GM23338 (cell line): ENCODE data around the gene SLC35A2.

Experiments
- CREB1 ChIP-seq: fragments of 250-450 bp; sonication (Bioruptor Pico); IDR thresholded peaks from 2 replicates; pipeline ENCODE4 v1.5.0; 2020; ENCODE audit warnings: low read depth, mild to moderate bottlenecking, moderate library complexity
- CTCF ChIP-seq, 2 experiments: fragments of 200-600 bp in 1 of 2; sonication (generic) in 1 of 2; conservative IDR thresholded peaks; 2 replicates each; pipeline versions ENCODE4 v1.5.1 to v1.6.1; 2016 to 2017; ENCODE audit warnings: antibody characterized with exemption in 2 of 2, low read depth in 2 of 2, mild to moderate bottlenecking in 2 of 2, moderate library complexity in 1 of 2
- ETS1 ChIP-seq: IDR thresholded peaks from 2 replicates; pipeline ENCODE4 v1.6.1; 2016; ENCODE audit warnings: antibody characterized with exemption
- EZH2 ChIP-seq: fragments of 200-600 bp; sonication (generic); IDR thresholded peaks from one replicate; pipeline ENCODE4 v1.8.0; 2017; ENCODE audit warnings: antibody characterized with exemption, mild to moderate bottlenecking, low read depth; ENCODE audit not compliant: unreplicated experiment
- EZH2phosphoT487 ChIP-seq: fragments of 200-600 bp; sonication (generic); IDR thresholded peaks from one replicate; pipeline ENCODE4 v1.8.1; 2018; ENCODE audit warnings: antibody characterized with exemption; ENCODE audit not compliant: unreplicated experiment
- JUNB ChIP-seq: IDR thresholded peaks from one replicate; pipeline ENCODE4 v1.6.1; 2016; ENCODE audit warnings: antibody characterized with exemption; ENCODE audit not compliant: unreplicated experiment
- NANOG ChIP-seq: IDR thresholded peaks from 2 replicates; pipeline ENCODE4 v1.6.1; 2016; ENCODE audit warnings: antibody characterized with exemption, borderline replicate concordance
- POLR2AphosphoS5 ChIP-seq: IDR thresholded peaks from 2 replicates; pipeline ENCODE4 v1.6.1; 2016; ENCODE audit warnings: antibody characterized with exemption, low read depth
- REST ChIP-seq: IDR thresholded peaks from one replicate; pipeline ENCODE4 v1.6.1; 2018; ENCODE audit warnings: antibody characterized with exemption; ENCODE audit not compliant: unreplicated experiment
- STAT1 ChIP-seq: IDR thresholded peaks from one replicate; pipeline ENCODE4 v1.6.1; 2016; ENCODE audit warnings: antibody characterized with exemption; ENCODE audit not compliant: unreplicated experiment
- ZNF114 ChIP-seq: fragments of 250-450 bp; sonication (Bioruptor Pico); IDR thresholded peaks from 2 replicates; pipeline ENCODE4 v1.5.0; 2020; ENCODE audit warnings: mild to moderate bottlenecking, moderate library complexity
- ZNF331 ChIP-seq: fragments of 250-450 bp; sonication (Bioruptor Pico); IDR thresholded peaks from 2 replicates; pipeline ENCODE4 v1.5.0; 2020; ENCODE audit warnings: low read depth, mild to moderate bottlenecking, moderate library complexity
- ZNF462 ChIP-seq: fragments of 250-450 bp; sonication (Bioruptor Pico); IDR thresholded peaks from 2 replicates; pipeline ENCODE4 v1.5.0; 2020; ENCODE audit warnings: mild to moderate bottlenecking, moderate library complexity

- TF ChIP-seq CTCF (conservative IDR thresholded peaks at IDR 0.05; ENCODE audit: low read depth in 2 of 2) (no peak), EZH2phosphoT487 (no peak), POLR2AphosphoS5 (no peak), JUNB (no peak), EZH2 (no peak), REST (no peak), STAT1 (no peak), CREB1 (CRISPR knock-in tag) (no peak), ETS1 (no peak), NANOG (no peak), ZNF114 (CRISPR knock-in tag) (no peak), ZNF462 (CRISPR knock-in tag) (no peak), ZNF331 (CRISPR knock-in tag) (no peak)
These were observed 48.8 kb upstream of the SLC35A2 start for GRCh38 chrX:48960291-48960690.
